ENCODE data around the gene ST6GALNAC3.

ST6GALNAC3 gene

GRCh38 chr1:76583875-76584477 is 509.4 kb downstream of the ST6GALNAC3 start:
- no peak overlapping the region for H3K4me3 ChIP-seq (ENCODE audit: low read depth, low read length)
- no peaks in the 10 kb centered on the region for H3K36me3 ChIP-seq (ENCODE audit: control insufficient read depth in 2 of 2, insufficient read depth in 1 of 2, low read length in 2 of 2)
- no peaks in the 10 kb centered on the region for H3K9me3 ChIP-seq (ENCODE audit: control insufficient read depth, insufficient read depth, low read depth, low read length)
- H3K27ac ChIP-seq (ENCODE audit: extremely low read depth, low read depth, low read length): no peak overlapping the region
- ChIA-PET CTCF (interaction anchor here (0.6 kb wide), 1 partner anchor 430 kb away, joined by 4 read pairs; no protein-coding TSS in a partner anchor), POLR2A (no interaction called here)
- 0 out of 2 replicates have a peak, but pooled peaks cover 10% of the 10 kb centered on the region for H3K4me1 ChIP-seq (ENCODE audit: control insufficient read depth, insufficient read depth, low read length)
- TF ChIP-seq ZBTB6 (tag by site-specific recombination; IDR thresholded peaks at IDR 0.05): 0 out of 2 replicates have a peak, but pooled peaks have one; percentile 29
- no peak for TF ChIP-seq ZNF426 (tag by site-specific recombination; IDR thresholded peaks at IDR 0.05)
- no peak for TF ChIP-seq ZFP3 (tag by site-specific recombination; IDR thresholded peaks at IDR 0.05; ENCODE audit: low read depth)
- TF ChIP-seq ZNF335 (tag by site-specific recombination; conservative IDR thresholded peaks at IDR 0.05): no peak
- TF ChIP-seq ZNF394 (tag by site-specific recombination; IDR thresholded peaks at IDR 0.05; ENCODE audit: borderline replicate concordance): peak; percentile 41; the same call in 1 of the 2 replicates
- TF ChIP-seq GLIS2 (tag by site-specific recombination; IDR thresholded peaks at IDR 0.05): no peak
- no peak for TF ChIP-seq ZNF157 (tag by site-specific recombination; IDR thresholded peaks at IDR 0.05)
- TF ChIP-seq ZNF664 (tag by site-specific recombination; IDR thresholded peaks at IDR 0.05): peak; percentile 18; the same call in 1 of the 2 replicates
- no peak for TF ChIP-seq ZNF449 (tag by site-specific recombination; IDR thresholded peaks at IDR 0.05)
- TF ChIP-seq ELK4 (IDR thresholded peaks at IDR 0.05; ENCODE audit: borderline replicate concordance, low read depth, low read length): no peak
- peak; percentile 90 for TF ChIP-seq ZNF843 (tag by site-specific recombination; IDR thresholded peaks at IDR 0.05)
- peak; percentile 65; the same call in 1 of the 2 replicates for TF ChIP-seq ZBTB21 (tag by site-specific recombination; IDR thresholded peaks at IDR 0.05)
- no peak for TF ChIP-seq ZBTB20 (tag by site-specific recombination; IDR thresholded peaks at IDR 0.05)
- no peak for TF ChIP-seq ZNF776 (tag by site-specific recombination; IDR thresholded peaks at IDR 0.05; ENCODE audit: borderline replicate concordance)
- TF ChIP-seq KLF8 (tag by site-specific recombination; IDR thresholded peaks at IDR 0.05): 0 out of 2 replicates have a peak, but pooled peaks have one; percentile 35
- peak; percentile 7; the same call in 1 of the 2 replicates for TF ChIP-seq SCRT1 (tag by site-specific recombination; IDR thresholded peaks at IDR 0.05; ENCODE audit: borderline replicate concordance)
- 0 out of 2 replicates have a peak, but pooled peaks have one; percentile 34 for TF ChIP-seq ZBTB17 (tag by site-specific recombination; IDR thresholded peaks at IDR 0.05)
- no peak for TF ChIP-seq ZNF610 (tag by site-specific recombination; IDR thresholded peaks at IDR 0.05; ENCODE audit: borderline replicate concordance)
- TF ChIP-seq ZNF266 (tag by site-specific recombination; IDR thresholded peaks at IDR 0.05; ENCODE audit: low read depth): no peak
- peak; percentile 89; the same call in 1 of the 2 replicates for TF ChIP-seq MZF1 (tag by site-specific recombination; IDR thresholded peaks at IDR 0.05; ENCODE audit: borderline replicate concordance)
- TF ChIP-seq FEZF1 (tag by site-specific recombination; IDR thresholded peaks at IDR 0.05): peak; percentile 78
- TF ChIP-seq OSR2 (tag by site-specific recombination; IDR thresholded peaks at IDR 0.05): peak; percentile 67
- TF ChIP-seq ZNF624 (tag by site-specific recombination; IDR thresholded peaks at IDR 0.05): no peak
- TF ChIP-seq ZNF544 (tag by site-specific recombination; IDR thresholded peaks at IDR 0.05): no peak
- TF ChIP-seq ZNF366 (tag by site-specific recombination; conservative IDR thresholded peaks at IDR 0.05): peak; percentile 71
- peak; percentile 49; the same call in 1 of the 2 replicates for TF ChIP-seq ZNF184 (tag by site-specific recombination; IDR thresholded peaks at IDR 0.05)
- no peak for TF ChIP-seq SALL2 (tag by site-specific recombination; IDR thresholded peaks at IDR 0.05; ENCODE audit: borderline replicate concordance)
- TF ChIP-seq ZNF629 (tag by site-specific recombination; IDR thresholded peaks at IDR 0.05): peak; percentile 76
- no peak for TF ChIP-seq MYNN (tag by site-specific recombination; IDR thresholded peaks at IDR 0.05; ENCODE audit: borderline replicate concordance)
- TF ChIP-seq WT1 (tag by site-specific recombination; IDR thresholded peaks at IDR 0.05): peak; percentile 70
- 0 out of 2 replicates have a peak, but pooled peaks have one; percentile 22 for TF ChIP-seq SP7 (tag by site-specific recombination; IDR thresholded peaks at IDR 0.05)
- TF ChIP-seq ZBTB48 (tag by site-specific recombination; IDR thresholded peaks at IDR 0.05): no peak
- peak; percentile 57; the same call in 1 of the 2 replicates for TF ChIP-seq ZNF660 (tag by site-specific recombination; IDR thresholded peaks at IDR 0.05)
- peak; percentile 86 for TF ChIP-seq ZNF362 (tag by site-specific recombination; IDR thresholded peaks at IDR 0.05)
- no peak for TF ChIP-seq ZNF626 (tag by site-specific recombination; IDR thresholded peaks at IDR 0.05)
- no peak for TF ChIP-seq ZIC2 (tag by site-specific recombination; IDR thresholded peaks at IDR 0.05)

Measured in HEK293 (cell line).